LNCaP clone FGC (cell line): ENCODE results near the gene LDB1.

Experiments
- DNase-seq: peaks from one replicate; pipeline ENCODE4 v3.0.0-alpha.2; 2011; ENCODE audit warnings: low read depth
- H3K4me3 ChIP-seq: 2 replicates; pipeline ENCODE4 v1.5.1; 2011; ENCODE audit warnings: mild to moderate bottlenecking, low read depth, low read length, control low read depth
- TF ChIP-seq, protein P1 (sequence below): IDR thresholded peaks from 2 replicates; pipeline ENCODE4 v1.5.1; 2012; ENCODE audit warnings: mild to moderate bottlenecking; ENCODE audit not compliant: control insufficient read depth, insufficient read depth; ENCODE audit errors: extremely low read depth

Gene LDB1, protein sequence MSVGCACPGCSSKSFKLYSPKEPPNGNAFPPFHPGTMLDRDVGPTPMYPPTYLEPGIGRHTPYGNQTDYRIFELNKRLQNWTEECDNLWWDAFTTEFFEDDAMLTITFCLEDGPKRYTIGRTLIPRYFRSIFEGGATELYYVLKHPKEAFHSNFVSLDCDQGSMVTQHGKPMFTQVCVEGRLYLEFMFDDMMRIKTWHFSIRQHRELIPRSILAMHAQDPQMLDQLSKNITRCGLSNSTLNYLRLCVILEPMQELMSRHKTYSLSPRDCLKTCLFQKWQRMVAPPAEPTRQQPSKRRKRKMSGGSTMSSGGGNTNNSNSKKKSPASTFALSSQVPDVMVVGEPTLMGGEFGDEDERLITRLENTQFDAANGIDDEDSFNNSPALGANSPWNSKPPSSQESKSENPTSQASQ

DNA sequence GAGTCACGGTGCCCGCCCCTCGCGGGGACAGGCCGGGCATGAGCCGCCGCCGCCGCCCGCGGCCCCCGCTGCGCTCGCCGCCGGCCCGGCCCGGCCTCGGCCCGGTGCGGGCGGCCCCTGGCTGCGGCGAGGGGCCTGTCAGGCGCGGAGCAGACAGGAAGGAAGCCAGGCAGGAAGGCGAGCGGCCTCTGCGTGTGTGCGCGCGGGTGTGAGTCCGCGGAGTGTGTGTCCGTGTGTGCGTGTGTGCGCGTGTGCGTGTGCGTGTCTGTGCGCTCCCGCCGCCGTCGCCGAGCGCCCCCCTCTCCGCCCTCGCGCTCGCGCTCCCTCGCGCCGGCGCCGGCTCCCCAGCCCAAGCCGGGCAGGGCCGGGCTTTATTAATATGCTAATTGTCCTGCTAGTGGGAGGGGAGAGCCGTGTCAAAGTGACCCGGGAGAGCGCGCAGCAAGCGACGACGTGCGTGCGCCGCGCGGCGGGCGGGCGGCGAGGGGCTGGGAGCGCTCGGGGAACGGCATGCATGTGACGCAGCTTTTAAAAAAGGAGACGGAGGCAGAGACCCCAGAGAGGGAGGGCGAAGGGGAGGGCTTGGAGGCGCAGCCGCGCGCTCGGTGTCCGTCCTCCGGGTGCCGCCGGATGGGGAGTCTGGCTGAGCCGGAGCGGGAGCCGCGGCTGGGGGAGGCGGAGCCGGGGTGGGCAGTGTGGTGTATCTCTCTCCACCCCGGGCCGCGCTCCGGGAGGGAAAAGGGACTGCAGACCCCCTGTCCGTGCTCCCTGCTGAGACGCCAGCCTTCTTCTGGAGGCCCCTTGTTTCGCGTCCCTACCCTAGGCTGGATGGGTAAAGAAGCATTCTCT lies at the start of gene LDB1:
Gene LDB1, minus strand, starts transcription at position 227 of the 849 bp plus-strand sequence. CDS start 258 bp downstream, outside the sequence.
- peak within 1 kb of the TSS; percentile 96 for H3K4me3 ChIP-seq
- TF ChIP-seq, protein P1, sequence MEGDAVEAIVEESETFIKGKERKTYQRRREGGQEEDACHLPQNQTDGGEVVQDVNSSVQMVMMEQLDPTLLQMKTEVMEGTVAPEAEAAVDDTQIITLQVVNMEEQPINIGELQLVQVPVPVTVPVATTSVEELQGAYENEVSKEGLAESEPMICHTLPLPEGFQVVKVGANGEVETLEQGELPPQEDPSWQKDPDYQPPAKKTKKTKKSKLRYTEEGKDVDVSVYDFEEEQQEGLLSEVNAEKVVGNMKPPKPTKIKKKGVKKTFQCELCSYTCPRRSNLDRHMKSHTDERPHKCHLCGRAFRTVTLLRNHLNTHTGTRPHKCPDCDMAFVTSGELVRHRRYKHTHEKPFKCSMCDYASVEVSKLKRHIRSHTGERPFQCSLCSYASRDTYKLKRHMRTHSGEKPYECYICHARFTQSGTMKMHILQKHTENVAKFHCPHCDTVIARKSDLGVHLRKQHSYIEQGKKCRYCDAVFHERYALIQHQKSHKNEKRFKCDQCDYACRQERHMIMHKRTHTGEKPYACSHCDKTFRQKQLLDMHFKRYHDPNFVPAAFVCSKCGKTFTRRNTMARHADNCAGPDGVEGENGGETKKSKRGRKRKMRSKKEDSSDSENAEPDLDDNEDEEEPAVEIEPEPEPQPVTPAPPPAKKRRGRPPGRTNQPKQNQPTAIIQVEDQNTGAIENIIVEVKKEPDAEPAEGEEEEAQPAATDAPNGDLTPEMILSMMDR, result no peak
- no peak for DNase-seq

GRCh38 chr10:102167861-102168260 lies 47.7 kb upstream of the LDB1 start:
- TF ChIP-seq, protein P1, result no peak
- no peak for DNase-seq
- H3K4me3 ChIP-seq, result no peak overlapping the region

DNA sequence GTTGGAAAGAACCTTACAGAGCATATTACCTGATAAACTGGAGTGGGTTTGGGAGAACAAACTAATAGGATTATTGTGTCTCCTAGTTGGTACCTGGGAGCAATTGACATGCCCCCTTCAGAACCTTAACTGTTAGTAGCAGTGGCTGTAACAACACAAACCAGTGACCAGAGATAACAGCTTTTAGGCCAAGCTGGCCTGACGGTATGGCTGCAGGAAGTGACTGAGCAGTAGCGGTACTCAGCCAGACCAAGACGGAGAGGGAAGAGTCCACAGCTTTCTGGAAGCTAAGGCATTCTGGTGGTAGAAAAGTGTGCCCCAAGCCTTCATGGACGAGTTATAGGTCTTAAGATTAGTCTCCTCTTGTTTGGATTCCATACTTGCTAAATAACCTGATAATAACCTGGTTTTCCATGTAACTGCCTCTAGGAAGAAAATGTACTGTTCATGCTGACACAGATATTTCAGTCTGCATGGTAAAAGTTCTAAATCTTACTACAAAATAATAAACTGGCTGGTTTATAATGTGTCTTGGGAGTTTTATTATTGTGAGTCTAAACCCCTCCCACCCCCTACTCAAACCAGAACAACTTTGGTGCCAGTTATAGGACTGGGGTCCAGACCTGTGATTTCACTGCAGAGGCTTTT lies 43.3 kb upstream of the LDB1 start:
- TF ChIP-seq, protein P1, result no peak
- DNase-seq, result no peak
- no peak overlapping the region for H3K4me3 ChIP-seq

GRCh38 chr10:102159831-102160230 lies 39.7 kb upstream of the LDB1 start:
- TF ChIP-seq, protein P1, result no peak
- H3K4me3 ChIP-seq, result no peak overlapping the region
- no peak for DNase-seq

GRCh38 chr10:102159051-102159597 lies 39.0 kb upstream of the LDB1 start:
- DNase-seq, result no peak
- TF ChIP-seq, protein P1, result no peak
- no peak overlapping the region for H3K4me3 ChIP-seq

DNA sequence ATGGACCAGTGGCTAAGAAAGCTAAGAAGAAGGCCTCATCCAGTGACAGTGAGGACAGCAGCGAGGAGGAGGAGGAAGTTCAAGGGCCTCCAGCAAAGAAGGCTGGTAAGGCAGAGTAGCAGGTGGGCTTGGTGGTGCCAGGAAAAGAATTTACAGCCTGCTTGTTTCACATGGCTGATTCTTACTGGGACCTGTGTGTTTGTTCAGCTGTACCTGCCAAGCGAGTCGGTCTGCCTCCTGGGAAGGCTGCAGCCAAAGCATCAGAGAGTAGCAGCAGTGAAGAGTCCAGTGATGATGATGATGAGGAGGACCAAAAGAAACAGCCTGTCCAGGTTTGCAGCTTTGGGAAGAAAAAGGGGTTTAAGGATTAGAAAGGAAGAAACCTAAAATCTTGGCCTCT lies 37.1 kb upstream of the LDB1 start:
- TF ChIP-seq, protein P1, result no peak
- H3K4me3 ChIP-seq, result no peak overlapping the region; the same call in 1 of the 2 replicates
- peak; percentile 83 for DNase-seq
